ENCODE measurements around the gene INO80C. TPM values are rescaled to one million over a fixed set of nuclear protein-coding genes. Genes with fewer than 3 reads are reported as not detected.
A peak's percentile ranks its signal among the peaks of the same experiment; 100 is the strongest.

Gene INO80C
- total RNA-seq, 1 experiment from 2014 or later = 51.1 TPM

GRCh38 chr18:35525795-35526494, 28.2 kb upstream of the INO80C start:
- Histone ChIP-seq H4K5ac (ENCODE audit: insufficient read length, low read depth, low read length) (no peak overlapping the region), H2BK15ac (ENCODE audit: low read depth, low read length) (no peak overlapping the region), H3K23me2 (ENCODE audit: insufficient read length, low read depth, low read length, poor library complexity, severe bottlenecking) (no peaks in the 10 kb centered on the region), H2BK5ac (ENCODE audit: insufficient read length, low read length) (no peak overlapping the region), H3K9ac (ENCODE audit: extremely low read depth, insufficient read length, low read length) (no peak overlapping the region), H4K91ac (ENCODE audit: insufficient read length, low read depth, low read length) (no peak overlapping the region), H3K9me3 (ENCODE audit: control insufficient read depth, low read depth, low read length) (no peaks in the 10 kb centered on the region), H2AK5ac (ENCODE audit: insufficient read length, low read length) (no peak overlapping the region), H2BK20ac (ENCODE audit: low read depth, low read length, poor library complexity, severe bottlenecking) (no peak overlapping the region), H3K56ac (ENCODE audit: insufficient read length, low read depth, low read length) (no peak overlapping the region), H4K8ac (replicated peaks; ENCODE audit: insufficient read length, low read depth, low read length) (no peak overlapping the region), H3K79me2 (ENCODE audit: insufficient read depth, low read length) (no peaks in the 10 kb centered on the region), H2BK120ac (ENCODE audit: low read depth, low read length, poor library complexity, severe bottlenecking) (no peak overlapping the region), H3K27me3 (ENCODE audit: insufficient read depth, low read length) (no peaks in the 10 kb centered on the region), H2BK12ac (ENCODE audit: insufficient read length, low read depth, low read length) (no peak overlapping the region), H3K23ac (ENCODE audit: insufficient read length, low read depth, low read length) (no peak overlapping the region), H3K14ac (ENCODE audit: insufficient read depth, low read length) (no peak overlapping the region), H3K4me1 (ENCODE audit: insufficient read depth, low read length) (peaks cover 4% of the 10 kb centered on the region; the same call in 1 of the 2 replicates), H3K27ac (ENCODE audit: insufficient read length, low read depth, low read length) (no peak overlapping the region), H3K18ac (ENCODE audit: insufficient read length, low read depth, low read length) (no peak overlapping the region), H3K4ac (ENCODE audit: low read depth, low read length) (no peak overlapping the region), H3K79me1 (ENCODE audit: insufficient read depth, low read depth, low read length, poor library complexity, severe bottlenecking) (no peaks in the 10 kb centered on the region), H3T11ph (ENCODE audit: low read length) (no peak overlapping the region), H3K4me2 (ENCODE audit: insufficient read depth, insufficient read length, low read length) (no peak overlapping the region), H4K20me1 (ENCODE audit: control insufficient read depth, insufficient read depth, insufficient read length) (no peaks in the 10 kb centered on the region), H2AFZ (ENCODE audit: low read length) (no peak overlapping the region)
- no peaks in the 10 kb centered on the region; the same call in none of the 2 replicates for H3K27me3 Mint-ChIP-seq (ENCODE audit: low read depth)
- peaks cover 23 to 32% of the 10 kb centered on the region in 2 experiments for H3K4me1 Mint-ChIP-seq
- peaks cover 0 to 7% (median 2%) of the 10 kb centered on the region in 3 experiments; a peak in 5 of 7 replicates for H3K36me3 Mint-ChIP-seq (ENCODE audit: insufficient read depth in 1 of 3, low read depth in 3 of 3)
- TF ChIP-seq CTCF (conservative IDR thresholded peaks at IDR 0.05) = no peak
- peak overlapping the region in 1 of 3 experiments; percentile 19; a peak in 2 of 7 replicates for H3K27ac Mint-ChIP-seq
- DNase-seq = no peak
- no CpG with 5 or more reads among the region's 9 CpGs for WGBS (ENCODE audit: extremely low coverage, insufficient read length, low lambda C conversion rate)
- no peak overlapping the region for H3K4me3 Mint-ChIP-seq
- H3K9me3 Mint-ChIP-seq = peaks cover 4 to 8% of the 10 kb centered on the region in 2 experiments; a peak in 4 of 5 replicates
